HCEC 1CT (cell line): ENCODE measurements around the gene CALN1.
"Not testable (repeated sequence)": the region's sequence is repeated elsewhere in the genome, so short reads cannot be mapped to it uniquely, and the experiment has no call there.

Source experiments
- DNase-seq: peaks from one replicate; pipeline ENCODE4 v3.0.0-alpha.2; 2017

Gene CALN1

DNA sequence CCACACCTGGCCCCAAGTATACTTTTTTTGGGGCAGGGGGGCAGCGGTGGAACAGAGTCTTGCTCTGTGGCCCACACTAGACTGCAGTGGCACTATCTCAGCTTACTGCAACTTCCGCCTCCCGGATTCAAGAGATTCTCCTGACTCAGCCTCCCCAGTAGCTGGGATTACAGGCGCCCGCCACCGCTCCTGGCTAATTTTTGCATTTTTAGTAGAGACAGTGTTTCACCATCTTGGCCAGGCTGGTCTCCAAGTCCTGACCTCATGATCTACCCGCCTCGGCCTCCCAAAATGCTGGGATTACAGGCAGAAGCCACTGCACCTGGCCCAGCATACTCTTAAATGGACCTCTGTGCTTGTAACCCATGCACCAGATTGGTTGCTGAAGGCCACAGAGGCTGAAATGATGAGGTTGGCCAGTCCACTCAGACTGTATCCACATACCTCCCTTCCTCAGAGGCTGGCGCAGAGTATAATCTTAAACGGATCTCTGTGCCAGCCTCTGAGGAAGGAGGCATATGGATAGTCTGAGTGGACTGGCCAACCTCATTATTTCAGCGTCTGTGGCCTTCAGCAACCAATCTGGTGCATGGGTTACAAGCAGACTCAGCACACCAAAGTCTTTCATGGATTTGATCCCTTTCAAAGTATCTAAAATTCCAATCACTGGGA lies 3.0 kb downstream of the CALN1 start:
- no peak for DNase-seq

DNA sequence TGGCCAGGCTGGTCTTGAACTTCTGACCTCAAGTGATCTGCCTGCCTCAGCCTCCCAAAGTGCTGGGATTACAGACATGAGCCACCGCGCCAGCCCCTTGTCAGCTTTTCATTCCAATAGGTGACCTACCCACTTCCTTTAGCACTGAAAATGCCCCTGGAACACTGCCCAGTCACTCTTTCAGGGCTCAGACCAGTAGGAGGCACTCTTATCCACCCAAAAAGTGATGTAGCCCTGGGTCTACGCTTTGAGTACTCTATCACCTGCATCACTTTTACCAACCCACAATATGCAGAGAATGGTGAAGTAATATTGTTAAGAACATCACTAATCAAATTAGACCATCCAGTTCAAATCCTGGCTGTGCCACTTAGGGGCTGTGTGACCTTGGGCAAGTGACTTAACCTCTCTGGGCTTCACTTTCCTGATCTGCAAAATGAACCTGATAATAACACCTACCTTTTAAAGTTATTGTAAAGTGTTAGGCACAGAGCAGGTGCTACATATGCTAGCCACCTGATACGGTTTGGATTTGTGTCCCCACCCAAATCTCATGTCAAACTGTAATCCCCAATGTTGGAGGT lies 5.2 kb downstream of the CALN1 start:
- DNase-seq: no peak

DNA sequence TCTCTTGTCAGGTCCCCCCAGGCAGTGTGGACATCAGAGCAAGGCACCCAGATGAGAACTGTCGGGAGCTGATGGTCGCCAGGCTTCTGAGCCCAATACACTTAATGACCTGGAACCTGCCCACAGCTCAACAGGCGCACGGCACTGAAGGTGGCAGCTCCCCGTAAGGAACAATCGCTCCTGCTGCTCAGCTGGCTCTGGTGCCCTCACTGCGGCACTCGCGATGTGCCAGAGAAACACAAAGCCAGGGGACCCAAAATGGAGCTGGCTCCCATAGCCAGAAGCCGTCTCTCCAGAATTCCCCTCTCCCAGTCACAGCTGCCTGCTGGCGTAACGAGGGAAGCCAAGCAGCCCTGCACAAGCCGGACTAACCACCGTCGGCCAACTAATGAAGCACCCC lies 6.3 kb downstream of the CALN1 start:
- DNase-seq: no peak

DNA sequence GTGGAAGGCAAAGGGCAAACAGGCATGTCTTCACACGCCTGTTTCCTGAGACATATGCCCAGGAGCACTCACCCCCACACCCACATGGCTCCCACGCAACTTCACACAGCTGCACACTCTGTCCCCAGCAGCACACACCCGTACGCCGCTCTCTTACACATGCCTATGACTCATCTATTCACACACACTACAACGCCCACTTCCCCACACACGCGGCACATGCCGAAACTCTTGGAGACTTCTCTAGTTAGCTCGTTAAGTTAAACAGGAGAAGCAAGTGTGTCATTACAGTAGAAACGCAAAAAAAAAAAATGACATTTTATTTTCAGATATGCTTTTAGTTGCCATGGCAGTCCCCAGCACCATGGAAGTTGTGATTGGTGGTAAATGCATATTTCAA lies 6.7 kb downstream of the CALN1 start:
- no peak for DNase-seq

DNA sequence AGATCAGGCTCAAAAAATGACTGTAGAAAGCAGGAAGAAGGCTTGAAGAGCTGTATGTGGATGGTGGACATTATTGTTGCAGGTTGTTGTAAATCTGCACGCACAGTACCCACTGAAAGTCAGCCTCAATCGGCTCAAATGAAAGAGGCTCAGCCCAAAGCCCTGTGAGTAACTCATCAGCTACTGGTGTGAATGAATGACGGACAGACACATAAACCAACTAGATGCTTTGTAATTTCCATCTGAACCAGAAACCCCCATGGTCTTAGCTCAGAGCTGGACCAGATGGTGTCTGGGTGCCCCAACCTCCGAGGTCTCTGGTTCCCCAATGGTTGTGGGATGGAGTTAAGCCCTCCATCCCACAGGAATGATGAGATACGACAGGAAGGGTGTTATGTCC lies 7.4 kb downstream of the CALN1 start:
- no peak for DNase-seq

DNA sequence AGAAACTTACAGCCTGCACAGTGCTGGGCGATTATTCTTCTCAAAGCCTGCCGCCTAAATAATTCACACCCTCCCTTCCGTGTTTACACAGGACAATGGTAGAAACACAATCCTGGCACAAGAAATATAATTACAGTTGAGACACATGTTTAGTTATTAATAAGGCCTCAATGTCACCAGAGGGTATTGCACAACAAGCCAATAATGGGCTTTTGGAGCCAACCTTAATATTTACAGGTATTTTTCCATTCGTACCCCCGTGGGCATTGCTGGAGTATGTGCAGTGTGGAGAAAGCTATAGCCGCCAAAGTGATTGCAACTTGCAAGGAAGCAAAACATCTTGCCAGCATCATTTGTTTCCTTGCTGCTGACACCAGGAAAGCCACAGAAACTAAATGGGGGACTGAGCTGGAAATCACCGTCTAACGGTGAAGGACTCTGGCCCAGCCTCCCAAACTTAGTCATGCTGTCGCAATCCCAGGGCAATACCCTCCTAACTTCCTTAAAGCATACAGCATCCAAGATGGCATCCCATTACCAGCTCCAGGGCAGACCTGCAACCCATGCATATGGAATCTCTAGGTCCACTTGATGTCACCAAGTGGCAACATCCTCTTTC lies 8.6 kb downstream of the CALN1 start:
- DNase-seq: no peak

DNA sequence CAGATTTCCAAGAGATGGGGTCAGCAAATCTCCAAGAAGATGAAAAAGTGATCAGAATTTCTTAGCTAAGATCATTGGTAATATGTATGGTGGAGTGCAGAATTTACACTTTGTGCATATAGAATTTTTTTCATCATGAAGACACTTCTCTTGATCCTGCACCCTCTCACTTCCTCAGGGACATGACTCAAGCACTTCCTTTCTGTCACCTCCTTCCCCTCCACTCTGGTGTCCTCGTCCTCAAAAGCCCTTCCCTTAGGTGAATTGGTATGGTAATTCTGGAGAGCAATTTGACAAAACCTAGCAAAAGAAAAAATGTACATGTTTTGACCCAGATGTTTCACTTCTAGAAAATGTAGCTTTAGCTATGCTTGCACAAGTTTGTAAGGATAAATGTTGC lies 18.1 kb downstream of the CALN1 start:
- DNase-seq: no peak

DNA sequence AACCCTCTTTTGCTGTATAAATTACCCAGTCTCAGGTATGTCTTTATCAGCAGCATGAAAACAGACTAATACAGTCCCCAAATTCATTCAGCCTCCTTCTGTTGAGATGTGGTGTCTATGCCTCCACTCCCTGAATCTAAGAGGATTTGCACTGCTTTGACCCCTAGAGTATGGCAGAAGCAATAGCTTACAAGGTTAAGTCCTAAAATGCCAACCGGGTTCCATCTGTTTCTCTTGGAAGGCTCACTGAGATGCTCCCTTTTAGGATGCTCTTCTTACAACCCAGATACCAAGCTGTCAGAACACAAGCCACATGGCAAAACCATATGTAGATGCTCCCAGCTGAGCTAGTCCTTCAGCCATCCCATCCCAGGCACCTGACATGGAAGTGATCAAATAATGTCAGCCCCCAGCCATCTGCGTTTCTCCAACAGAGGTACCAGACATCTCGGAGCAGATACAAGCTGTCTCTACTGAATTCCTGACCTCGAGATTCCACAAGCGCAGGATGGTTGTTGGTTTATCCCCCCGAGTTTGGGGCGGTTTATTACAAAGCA lies 20.2 kb downstream of the CALN1 start:
- no peak for DNase-seq

DNA sequence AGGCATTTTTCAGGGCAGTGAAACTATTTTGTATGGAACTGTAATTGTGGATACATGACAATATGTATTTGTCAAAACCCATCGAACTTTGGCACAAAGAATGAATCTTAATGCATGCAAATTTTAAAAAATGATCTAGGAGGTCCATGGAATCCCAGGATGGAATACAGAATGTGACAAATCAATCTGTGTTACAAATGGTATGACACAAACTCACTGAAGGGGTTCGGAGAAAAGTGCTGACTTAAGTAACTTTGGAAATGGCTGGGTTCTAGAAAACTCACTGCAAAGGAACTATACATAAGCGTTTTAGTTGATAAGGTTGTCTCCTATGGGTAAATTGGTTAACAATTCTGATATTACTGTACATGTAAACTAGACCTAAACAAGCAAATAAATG lies 26.0 kb downstream of the CALN1 start:
- no peak for DNase-seq

DNA sequence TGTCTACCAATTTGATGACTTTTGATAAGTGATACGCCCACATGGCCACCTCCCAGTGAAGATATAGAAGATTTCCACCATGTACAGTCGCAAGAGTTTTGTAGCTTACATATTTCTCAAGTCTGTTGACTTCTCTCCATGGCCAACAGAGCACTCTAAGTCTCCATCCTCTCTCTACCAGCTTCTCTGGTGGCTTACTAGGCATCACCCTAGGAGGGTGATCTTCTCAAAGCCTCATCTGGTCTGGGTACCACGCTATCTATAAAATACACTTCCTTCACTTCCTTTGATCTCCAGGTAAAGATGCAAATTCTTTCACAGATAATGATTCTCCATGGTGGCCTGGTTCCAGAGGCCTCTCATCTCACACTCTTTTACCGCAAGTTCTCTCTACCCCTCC lies 49.9 kb downstream of the CALN1 start:
- DNase-seq: no peak

DNA sequence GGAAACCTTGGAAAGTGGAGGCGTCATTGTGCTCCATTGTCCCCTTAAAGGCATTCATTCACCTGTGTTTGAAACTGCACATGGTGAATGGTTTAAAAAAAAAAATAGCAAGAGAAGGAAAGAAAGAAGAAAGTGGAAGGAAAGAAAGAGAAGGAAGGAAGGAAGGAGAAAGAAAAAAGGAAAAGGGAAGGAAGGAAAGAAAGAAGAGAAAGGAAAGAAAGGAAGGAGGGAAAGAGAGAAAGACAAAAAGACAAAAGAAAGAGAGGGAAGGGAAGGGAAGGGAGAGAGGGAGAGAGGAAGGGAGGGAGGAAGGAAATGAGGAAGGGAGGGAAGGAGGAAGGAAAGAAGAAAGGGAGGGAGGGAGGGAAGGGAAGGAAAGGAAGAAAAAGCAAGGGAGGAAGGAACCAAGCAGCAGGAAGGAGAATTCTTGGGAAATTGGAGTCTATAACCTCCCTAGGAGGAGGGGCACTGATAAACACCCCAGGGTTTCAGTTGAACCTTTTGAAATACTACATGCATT lies 66.9 kb downstream of the CALN1 start:
- DNase-seq: no peak

DNA sequence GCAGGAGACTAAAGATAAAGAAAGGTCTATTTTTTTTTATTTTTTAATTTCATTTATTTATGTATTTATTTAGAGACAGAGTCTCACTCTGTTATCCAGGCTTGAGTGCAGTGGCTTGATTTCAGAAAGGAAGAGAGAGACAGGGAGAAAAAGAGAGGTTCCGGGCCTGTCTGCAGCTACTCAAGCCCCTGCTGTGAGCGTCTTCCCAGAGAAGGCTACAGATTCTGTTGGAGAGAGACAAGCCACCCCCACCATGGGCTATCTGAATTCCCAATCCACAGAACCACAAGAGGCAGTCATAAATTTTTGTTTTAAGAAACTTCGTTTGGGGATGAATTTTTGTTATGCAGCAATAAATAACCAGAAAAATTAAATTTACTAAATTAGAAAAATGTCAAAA lies 68.1 kb downstream of the CALN1 start:
- DNase-seq: no peak

DNA sequence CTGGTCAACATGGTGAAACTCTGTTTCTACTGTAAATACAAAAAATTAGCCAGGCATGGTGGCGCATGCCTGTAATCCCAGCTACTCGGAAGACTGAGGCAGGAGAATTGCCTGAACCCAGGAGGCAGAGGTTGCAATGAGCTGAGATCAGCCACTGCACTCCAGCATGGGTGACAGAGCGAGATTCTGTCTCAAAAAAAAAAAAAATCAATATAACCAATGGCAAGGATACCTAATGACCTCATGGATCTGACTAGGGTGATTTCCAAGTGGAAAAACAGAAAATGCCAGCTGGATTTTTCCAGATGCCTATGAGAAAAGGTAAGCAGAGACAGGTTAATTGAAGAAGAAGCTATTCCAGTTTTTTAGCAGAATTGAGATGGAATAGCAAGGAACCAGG lies 68.8 kb downstream of the CALN1 start:
- not testable (repeated sequence) for DNase-seq

DNA sequence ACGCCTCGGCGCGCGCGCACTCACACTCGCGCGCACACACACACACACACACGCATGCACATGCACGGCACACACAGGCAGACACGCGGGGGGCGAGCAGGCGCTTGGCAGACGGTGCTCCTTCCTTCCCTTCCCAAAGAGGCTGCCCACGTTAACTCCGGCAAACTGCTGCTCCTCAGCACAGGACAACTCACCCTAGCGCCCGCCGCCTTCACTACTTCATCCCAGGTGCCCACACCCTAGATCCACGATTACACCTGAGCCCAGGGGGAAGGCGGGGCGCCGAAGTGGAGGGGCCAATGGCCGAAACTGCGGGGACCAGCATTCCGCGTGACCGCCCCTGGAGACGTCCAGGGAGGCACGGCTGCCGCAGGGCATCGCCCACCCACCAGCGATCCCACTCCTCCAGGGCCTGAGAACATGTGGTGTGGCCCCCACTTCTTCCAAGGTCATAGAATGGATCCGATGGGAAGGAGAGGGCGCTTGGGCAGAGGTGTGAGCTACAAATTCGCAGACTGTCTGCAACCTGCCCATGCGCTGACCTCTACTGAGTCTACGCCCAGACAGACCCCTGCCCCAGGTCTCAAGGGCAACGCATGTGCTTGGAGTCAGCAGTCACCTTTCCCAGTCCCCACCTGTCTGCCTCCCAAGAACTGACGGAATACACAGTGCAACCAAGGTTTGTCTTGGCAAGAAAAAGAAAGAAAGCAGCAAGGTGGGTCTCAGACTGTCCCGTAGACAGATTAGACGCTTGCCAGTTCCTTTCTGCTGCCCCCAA lies 74.6 kb downstream of the CALN1 start:
- no peak for DNase-seq

DNA sequence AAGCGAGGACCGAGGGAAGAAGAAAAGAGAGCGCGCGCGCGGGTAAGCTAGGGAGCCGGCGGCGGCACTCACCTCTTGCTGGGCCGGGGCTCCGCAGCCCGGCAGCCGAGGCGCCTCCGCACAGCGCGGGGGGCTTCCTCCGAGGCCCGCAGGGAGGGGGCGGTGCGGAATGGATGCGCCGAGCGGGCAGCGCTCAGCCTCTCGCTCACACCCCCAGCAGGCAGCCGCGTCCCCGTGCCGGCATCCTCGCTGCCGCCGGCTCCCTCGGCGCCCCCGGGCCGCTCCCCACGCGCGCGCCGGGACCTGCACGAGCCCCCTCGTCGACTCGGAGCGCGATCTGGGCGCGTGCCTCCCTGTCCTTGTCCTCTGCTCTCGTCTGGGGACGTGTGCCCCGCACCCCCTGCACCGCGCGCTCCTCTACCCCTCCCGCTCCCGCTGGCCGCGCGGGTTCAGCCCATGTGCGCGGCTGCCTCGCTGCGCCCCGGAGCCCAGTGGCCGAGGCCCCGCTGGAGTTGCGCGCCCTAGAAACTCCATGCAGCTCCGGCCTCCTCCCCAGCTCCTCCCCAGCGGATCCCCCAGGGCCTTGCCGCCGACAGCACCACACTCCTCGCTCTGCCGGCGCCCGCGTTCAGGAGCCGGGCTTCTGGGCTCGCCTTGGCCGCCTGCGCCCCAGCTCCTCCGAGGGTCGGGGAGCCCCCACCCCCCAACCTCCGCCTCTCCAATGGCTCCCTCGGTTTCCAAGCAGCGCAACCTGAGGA lies 75.3 kb downstream of the CALN1 start:
- DNase-seq: no peak

DNA sequence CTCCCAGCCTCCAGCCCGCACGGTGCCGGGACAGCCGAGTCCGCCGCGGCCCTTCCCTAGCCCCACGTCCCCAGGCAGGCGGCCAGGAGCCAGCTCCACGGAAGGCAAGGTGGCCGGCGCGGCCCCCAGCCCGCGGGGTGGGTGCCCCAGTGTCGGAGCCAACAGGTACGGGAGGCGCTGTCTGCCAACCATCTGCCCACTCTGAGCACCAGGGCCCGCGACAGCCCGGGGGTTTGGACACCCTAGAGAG lies 75.8 kb downstream of the CALN1 start:
- no peak for DNase-seq

DNA sequence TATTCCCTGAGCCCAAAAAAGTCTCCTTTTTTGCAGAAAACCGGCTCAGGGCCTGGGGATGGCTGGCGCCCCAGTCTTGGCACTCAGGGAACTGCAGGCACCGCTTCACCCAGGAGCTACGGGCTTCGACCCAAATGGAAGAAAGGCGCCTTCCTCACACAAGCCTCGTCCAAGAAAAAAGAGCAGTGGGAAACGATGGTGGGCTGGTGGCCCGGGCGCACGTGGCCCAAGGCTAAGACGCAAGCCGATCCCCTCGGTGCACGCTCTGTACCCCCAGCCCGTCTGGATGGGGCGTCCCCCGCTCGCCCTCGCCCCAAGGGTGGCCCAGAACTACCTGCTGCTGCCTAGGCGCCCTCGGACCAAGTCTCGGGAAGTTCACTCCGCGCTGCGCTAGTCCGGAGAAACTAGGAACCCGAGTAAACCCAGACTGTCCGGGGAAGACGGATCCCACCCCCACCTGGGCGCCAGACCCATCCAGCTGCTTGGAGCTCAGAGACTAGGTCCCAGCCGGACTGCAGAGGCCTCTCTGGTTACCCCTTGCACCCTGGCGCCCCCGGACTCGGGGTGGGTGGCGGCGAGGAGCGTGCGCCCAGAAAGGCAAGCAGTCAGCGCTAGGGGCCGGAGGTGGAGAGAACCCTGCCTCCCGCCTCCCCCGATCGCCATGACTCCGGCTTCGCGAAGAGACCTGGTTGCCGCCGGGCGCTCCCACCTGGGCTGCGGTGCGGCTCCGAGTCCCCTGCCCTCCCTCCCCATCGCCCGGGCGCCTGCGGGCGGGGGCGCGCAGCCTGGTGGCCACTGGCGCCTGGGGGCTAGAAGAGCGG lies 76.4 kb downstream of the CALN1 start:
- DNase-seq: no peak

DNA sequence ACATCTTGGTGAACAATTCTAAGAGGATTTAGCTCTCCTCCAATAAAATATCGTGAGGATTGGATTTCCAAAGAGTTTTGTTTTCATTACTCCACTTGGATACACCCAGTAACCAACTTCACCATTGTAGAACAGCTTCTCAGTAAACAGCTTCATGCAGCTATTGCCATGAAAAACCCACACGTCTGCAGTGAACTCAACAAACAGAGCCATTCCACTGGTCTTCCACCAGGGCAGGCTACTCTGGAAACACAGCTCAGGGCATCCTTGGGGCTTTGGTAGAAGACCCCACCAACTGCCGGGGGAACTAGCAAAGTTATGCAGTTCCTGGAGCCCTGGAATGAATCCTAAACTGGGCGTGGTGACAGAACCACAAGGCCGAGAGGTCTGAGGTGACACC lies 77.4 kb downstream of the CALN1 start:
- DNase-seq: no peak

DNA sequence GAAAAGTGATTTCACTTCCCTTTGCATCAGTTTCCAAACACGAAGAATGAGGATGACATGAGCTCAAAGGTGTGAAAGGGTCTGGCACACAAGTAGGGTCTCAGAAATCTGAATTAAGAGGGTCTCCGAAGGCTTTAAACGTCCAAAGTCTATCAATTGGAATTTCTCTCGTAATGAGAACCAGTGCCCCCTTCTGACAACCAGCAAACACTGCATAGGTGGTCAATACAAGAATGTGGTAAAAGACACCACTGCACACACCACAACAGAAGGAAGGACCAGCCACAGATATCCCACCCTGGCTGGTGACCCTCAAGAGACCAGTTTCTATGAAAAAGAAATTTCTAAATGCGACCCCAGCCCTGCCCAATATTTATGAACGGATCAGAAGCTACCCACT lies 78.1 kb downstream of the CALN1 start:
- no peak for DNase-seq

DNA sequence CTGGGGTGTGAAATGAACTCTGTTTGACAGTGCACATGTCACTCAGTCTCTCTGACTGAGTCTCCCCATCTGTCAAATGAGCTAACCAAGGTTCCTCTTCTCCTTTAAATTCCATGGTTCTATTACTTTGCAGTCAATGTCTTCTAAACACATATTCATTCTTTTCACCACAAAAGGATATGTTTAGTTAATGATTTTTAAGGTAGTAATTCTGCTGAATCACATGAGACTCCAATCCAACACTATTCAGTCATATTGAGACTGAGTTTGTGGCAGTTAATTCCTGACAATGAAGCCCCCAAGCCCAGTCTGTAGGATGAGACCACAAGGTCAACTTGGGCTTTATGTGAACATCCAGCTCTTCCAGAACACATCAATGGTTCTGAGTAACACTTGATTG lies 85.3 kb downstream of the CALN1 start:
- DNase-seq: no peak

DNA sequence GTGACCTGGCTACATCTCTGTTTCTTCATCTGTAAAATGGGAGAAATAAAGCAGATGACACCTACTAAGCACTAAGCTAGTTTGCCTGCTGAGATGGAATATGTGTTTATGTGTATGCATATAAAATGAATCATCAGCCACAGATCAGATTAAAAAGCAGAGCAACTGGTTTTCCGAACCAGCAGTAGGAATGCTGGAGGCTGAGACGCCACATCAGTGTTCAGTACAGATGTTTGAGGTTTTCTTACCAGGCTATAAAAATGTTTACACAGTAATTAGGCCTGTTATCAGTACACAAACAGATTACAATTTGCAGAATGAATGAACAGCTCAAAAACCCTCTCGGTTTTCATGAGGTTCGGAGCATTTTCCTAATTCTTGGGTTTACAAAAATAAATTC lies 85.8 kb downstream of the CALN1 start:
- no peak for DNase-seq

DNA sequence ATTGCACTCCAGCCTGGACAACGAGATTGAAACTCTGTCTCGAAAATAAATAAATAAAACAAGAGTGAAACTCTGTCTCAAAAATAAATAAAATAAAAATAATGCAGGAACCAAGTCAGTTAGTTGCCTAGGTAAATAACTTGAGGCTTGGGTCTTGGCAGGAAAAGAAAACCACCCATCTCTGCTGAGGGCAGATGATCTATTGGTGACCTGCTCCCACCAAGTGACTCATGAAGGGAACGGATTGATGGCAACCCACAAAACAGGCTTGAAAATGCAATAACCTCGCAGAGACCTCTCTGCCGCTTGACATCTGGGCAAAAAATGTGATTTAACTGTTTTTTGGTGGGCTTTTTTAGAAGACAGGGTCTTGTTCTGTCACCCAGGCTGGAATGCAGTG lies 86.6 kb downstream of the CALN1 start:
- DNase-seq: no peak
